Kidney glomerular epithelial cell (primary cell): ENCODE measurements around the gene DOK1.

Experiments used
- DNase-seq: peaks from one replicate; lab custom pipeline; 2025; lab: John Stamatoyannopoulos, UW

The DOK1 gene

DNA sequence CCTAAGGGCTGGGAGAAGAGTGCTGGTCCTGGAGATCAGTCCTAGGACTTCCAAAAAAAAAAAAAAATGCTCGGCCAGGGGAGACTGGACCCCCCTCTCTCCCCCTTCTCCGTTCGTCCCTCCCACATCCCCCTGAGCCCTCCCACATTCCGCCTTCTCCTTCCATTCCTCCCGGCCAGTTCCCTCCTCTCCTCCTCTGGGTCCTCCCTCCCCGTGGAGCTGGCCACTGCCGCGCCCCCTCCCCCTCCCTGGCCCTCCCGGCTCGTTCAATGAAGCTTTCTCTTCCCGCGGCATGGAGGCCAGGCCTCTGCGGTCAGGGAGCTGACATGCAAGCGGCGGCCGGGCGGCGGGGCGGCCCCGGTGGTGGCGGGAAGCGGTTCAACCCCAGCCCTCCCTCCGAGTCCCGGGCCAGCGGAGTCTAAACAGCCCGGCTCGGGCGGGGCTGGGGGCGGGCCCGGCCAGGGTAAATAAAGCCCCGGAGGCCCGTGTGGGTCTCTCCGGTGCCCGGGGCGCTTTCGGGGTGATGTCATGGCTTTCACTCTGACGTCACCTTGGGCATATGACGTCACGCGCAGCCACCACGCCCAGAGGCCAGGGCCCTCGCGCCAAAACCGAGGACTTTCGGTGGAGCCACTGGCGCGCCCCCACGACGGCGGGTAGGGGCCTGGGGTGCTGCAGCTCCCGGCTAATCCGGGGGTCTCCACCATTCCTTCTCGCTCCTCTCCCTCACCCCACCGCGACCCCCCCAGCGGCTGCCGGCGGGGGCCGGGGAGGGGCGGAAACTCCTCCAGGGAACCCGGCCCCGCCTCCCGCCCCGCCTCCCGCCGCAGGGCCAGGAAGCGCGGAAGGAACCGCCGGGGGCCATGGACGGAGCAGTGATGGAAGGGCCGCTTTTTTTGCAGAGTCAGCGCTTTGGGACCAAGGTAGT lies at the start of gene DOK1, which contains the start of gene LOXL3:
DOK1 (plus strand) TSS at position 829 of the 928 bp plus-strand sequence; CDS start at position 864, 35 bp downstream.
LOXL3 (minus strand) TSS at position 51 of the 928 bp plus-strand sequence. CDS start 1,308 bp downstream, outside the sequence.
- peak; percentile 74 for DNase-seq

DNA sequence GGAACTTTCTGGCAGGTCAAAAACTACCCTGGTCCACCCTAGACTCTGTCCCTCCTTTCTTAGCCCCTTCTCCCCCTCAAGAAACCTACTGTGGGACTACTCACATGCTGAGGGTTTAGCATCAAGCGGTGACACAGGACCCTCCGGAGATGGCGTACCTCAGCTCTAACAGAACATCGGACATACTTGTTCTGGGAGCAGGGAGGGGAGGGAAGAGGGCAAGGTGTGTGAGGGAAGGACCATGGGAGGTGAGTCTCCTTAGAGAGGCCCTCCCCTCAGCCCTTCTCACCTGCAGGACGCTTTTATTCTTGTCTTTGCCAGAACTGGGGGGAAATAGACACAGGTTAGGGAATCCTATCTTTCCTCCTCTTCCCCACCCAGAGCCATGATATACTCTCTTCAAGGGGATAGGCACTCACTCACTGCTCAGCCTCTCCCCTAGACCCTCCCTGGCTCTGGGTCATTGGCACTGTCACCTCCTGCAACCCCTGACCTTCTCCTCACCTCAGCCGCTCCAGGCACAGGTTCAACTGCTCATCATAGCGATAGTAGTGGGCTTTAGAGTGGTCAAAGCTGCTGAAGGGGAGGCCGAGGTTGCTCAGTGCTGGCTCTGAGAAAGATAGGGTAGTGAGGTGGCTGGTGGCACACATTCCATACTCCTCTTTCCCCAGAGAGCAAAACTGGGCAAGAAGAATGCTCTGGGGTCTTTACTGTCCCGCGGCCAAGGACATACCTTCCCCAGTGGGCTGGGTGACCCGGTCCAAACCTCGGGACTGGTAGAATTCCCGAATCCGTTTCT lies 48.9 kb upstream of the DOK1 start:
- DNase-seq = no peak

DNA sequence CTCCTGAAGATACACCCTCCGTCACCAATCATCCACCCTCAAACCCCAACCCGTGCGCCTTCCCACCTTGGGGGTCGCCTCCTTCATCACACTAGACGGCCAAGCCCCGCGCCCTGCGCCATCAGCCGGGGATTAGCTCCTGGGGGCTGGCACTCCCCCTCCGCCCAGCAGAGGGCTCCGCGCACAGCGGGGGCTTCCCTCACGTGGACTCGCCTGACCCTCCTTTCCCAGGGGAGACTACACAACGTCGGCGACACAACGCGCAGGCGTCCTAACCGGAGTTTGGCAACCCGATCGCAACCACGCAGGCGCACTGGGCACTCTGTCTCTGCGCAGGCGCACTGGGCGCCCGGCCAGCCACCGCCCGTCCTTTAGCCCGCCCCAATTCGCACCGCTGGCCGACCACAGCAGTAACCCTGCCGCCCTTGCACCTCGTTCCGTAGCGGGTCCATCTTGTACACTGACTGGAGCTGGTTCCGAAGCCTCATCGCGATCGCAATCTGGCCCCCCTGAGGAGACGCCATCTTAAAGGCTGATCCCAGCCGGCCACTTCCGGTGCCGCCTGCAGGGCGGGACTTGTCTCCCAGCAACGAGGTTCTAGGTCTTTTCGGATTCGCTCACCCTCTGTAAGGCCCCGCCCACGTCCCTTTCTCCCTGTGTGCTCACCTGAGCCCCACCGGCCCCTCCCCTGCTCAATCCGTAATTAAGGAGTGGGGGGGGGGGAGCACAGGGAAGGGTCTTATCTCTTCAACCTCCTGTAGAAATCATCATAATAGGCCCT lies 47.2 kb upstream of the DOK1 start, which contains the start of gene PCGF1:
PCGF1 (minus strand) TSS at position 551 of the 781 bp plus-strand sequence; CDS start at position 524, 27 bp downstream.
- DNase-seq = peak; percentile 91

GRCh38 chr2:74507926-74508520 lies 46.5 kb upstream of the DOK1 start:
- DNase-seq = peak; percentile 21

DNA sequence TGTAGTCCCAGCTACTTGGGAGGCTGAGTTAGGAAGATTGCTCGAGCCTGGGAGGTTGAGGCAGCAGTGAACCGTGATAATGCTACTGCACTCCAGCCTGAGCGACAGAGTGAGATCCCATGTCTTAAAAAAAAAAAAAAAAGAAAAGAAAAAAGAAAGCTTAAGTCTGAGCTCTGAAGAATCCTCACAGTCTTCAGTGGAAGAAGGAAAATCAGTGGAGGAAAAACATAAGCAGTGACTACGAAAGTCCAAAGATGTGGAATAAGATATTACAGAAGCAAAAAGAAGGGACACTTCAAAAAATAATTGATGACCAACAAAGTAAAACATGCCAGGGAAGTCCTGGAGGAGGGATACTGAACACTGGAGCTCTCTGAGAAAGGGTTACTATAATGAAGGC lies 44.2 kb upstream of the DOK1 start:
- DNase-seq = no peak

DNA sequence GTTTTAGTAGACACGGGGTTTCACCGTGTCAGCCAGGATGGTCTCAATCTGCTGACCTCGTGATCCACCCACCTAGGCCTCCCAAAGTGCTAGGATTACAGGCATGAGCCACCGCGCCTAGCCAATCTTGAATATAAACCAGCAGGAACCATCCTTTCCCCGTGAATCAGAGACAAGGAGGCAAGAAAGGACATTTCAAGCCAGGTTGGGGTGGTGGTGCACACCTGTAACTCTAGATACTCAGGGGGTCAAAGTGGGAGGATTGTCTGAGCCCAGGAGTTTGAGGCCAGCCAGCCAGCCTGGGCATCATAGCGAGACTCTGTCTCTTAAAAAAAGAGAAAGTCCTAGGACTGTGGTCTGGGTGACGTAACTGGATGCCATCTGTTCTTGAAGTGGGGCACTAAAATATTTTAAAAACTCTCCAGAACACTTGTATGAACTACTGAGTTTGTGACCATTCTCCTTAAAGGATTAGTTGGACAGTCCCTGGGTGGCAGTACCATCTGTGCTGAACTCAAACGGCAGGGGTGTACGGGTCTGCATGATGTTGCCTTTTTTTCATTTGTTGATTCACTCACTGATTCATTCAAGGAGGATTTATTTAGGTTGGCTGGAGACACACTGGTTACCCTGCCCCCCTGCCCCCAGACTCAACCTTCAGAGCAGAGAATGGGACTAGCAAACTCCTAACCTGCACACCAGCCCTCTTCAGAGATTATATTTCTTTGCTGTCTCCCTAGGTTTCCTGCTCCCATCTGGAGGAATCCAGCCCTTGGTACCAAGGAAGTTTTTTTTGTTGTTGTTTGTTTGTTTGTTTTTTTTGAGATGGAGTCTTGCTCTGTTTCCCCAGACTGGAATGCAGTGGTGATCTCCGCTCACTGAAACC lies 43.2 kb upstream of the DOK1 start:
- DNase-seq = no peak

- no peak for DNase-seq
These were observed 41.5 kb upstream of the DOK1 start for GRCh38 chr2:74512744-74513604.

- DNase-seq = no peak
These were observed 40.7 kb upstream of the DOK1 start for GRCh38 chr2:74513605-74514367.

GRCh38 chr2:74514368-74515270 lies 39.9 kb upstream of the DOK1 start, which contains the start of gene TLX2:
Gene TLX2 (plus strand): TSS chr2:74514450. CDS start chr2:74514807, 357 bp downstream.
- DNase-seq = no peak

GRCh38 chr2:74515271-74515980 lies 39.1 kb upstream of the DOK1 start:
- DNase-seq = no peak

- DNase-seq = no peak
These were observed 38.4 kb upstream of the DOK1 start for GRCh38 chr2:74515981-74516633.

DNA sequence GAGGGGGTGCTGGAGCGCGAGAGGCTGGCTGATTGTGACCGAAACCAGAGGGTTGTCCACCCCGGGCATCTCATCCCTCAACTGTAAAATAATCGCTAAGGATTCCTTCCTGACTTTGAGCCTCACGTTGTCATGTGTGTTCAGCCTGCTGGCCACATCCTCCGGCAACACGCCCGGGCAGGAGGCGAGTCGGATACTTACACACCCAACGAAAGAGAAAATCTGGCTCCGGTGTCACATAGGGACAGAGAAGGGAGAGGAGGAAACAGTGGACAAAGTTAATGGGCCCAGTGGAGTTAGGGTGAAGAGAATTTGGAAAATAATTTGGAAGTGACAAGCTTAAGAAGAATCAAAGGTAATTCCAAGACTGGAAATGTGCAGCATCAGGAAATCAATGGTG lies 37.9 kb upstream of the DOK1 start:
- DNase-seq = no peak

DNA sequence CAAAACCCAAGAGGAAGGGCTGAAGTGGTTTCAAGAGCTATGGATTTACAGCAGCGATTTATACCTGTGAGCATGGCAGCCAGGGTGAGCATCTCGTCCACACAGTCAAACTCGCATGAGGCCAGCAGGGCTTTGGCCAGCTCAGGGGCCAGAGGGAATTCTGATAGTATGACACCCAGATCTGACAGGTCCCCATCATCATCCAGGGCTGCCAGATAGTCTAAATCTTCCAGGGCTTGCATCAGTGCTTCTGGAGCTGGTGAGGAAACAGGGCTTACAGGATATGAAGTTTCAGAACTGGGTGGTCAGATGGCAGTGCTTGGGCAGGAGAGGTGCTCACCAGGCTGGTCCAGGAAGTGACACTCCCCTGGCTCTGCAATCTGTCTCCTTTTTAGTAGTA lies 32.0 kb upstream of the DOK1 start:
- DNase-seq = no peak

- no peak for DNase-seq
These were observed 30.5 kb upstream of the DOK1 start for GRCh38 chr2:74524005-74524404.

GRCh38 chr2:74524955-74525716 lies 29.4 kb upstream of the DOK1 start:
- DNase-seq = no peak
